MM.1S (cell line): Measurements from ENCODE around the gene IGHMBP2.

ENCODE experiments used
- DNase-seq: peaks from one replicate; pipeline ENCODE4 v3.0.0-alpha.2; 2015
- H2AFZ ChIP-seq: fragments of 300-600 bp; sonication (generic); 2 replicates; pipeline ENCODE4 v1.6.0; 2016; ENCODE audit warnings: antibody characterized with exemption, low read length
- H3F3A ChIP-seq: fragments of 300-600 bp; sonication (generic); 2 replicates; pipeline ENCODE4 v1.6.1; 2016; ENCODE audit warnings: mild to moderate bottlenecking, antibody characterized with exemption, low read length, moderate library complexity, mixed read lengths; ENCODE audit not compliant: insufficient read depth
- H3K27ac ChIP-seq: fragments of 300-600 bp; sonication (generic); 2 replicates; pipeline ENCODE4 v1.5.1; 2016; ENCODE audit warnings: mild to moderate bottlenecking, low read length
- H3K27me3 ChIP-seq: fragments of 300-600 bp; sonication (generic); replicated peaks from 2 replicates; pipeline ENCODE4 v1.6.0; 2016; ENCODE audit warnings: low read length; ENCODE audit not compliant: insufficient read depth
- H3K36me3 ChIP-seq: fragments of 300-600 bp; sonication (generic); replicated peaks from 2 replicates; pipeline ENCODE4 v1.6.1; 2016; ENCODE audit warnings: mild to moderate bottlenecking, low read length, mixed read lengths; ENCODE audit not compliant: insufficient read depth
- H3K4me1 ChIP-seq: fragments of 300-600 bp; sonication (generic); 2 replicates; pipeline ENCODE4 v1.6.1; 2016; ENCODE audit warnings: low read length, mixed read lengths
- H3K4me2 ChIP-seq: fragments of 300-600 bp; sonication (generic); 2 replicates; pipeline ENCODE4 v1.6.0; 2016; ENCODE audit warnings: low read depth, low read length
- H3K4me3 ChIP-seq: fragments of 300-600 bp; sonication (generic); 2 replicates; pipeline ENCODE4 v1.5.1; 2016; ENCODE audit warnings: low read length, mixed read lengths
- H3K79me2 ChIP-seq: fragments of 300-600 bp; sonication (generic); 2 replicates; pipeline ENCODE4 v1.6.1; 2016; ENCODE audit warnings: mixed run types, low read length, mixed read lengths
- H3K9ac ChIP-seq: fragments of 300-600 bp; sonication (generic); 2 replicates; pipeline ENCODE4 v1.6.1; 2016; ENCODE audit warnings: low read length, mixed read lengths
- H3K9me2 ChIP-seq: fragments of 300-600 bp; sonication (generic); replicated peaks from 2 replicates; pipeline ENCODE4 v1.6.1; 2016; ENCODE audit warnings: mild to moderate bottlenecking, low read length, mixed read lengths; ENCODE audit not compliant: insufficient read depth
- H3K9me3 ChIP-seq: fragments of 300-600 bp; sonication (generic); replicated peaks from 2 replicates; pipeline ENCODE4 v1.6.1; 2016; ENCODE audit warnings: mild to moderate bottlenecking, low read length, mixed read lengths; ENCODE audit not compliant: insufficient read depth
- H4K20me1 ChIP-seq: fragments of 300-600 bp; sonication (generic); 2 replicates; pipeline ENCODE4 v1.6.1; 2016; ENCODE audit warnings: mild to moderate bottlenecking, low read length, moderate library complexity, mixed read lengths; ENCODE audit not compliant: insufficient read depth
- EZH2 ChIP-seq: fragments of 300-600 bp; sonication (generic); optimal IDR thresholded peaks from 2 replicates; pipeline ENCODE3; 2017; ENCODE audit warnings: low read depth, mild to moderate bottlenecking, antibody characterized with exemption, low read length, mixed read lengths
- EZH2phosphoT487 ChIP-seq: fragments of 300-600 bp; sonication (generic); IDR thresholded peaks from 2 replicates; pipeline ENCODE4 v1.6.1; 2018; ENCODE audit warnings: antibody characterized with exemption, low read length
- TF ChIP-seq, protein P1 (sequence below): fragments of 300-600 bp; sonication (generic); IDR thresholded peaks from 2 replicates; pipeline ENCODE4 v1.5.1; 2016; ENCODE audit warnings: antibody characterized with exemption, low read length, mixed read lengths

IGHMBP2 gene

DNA sequence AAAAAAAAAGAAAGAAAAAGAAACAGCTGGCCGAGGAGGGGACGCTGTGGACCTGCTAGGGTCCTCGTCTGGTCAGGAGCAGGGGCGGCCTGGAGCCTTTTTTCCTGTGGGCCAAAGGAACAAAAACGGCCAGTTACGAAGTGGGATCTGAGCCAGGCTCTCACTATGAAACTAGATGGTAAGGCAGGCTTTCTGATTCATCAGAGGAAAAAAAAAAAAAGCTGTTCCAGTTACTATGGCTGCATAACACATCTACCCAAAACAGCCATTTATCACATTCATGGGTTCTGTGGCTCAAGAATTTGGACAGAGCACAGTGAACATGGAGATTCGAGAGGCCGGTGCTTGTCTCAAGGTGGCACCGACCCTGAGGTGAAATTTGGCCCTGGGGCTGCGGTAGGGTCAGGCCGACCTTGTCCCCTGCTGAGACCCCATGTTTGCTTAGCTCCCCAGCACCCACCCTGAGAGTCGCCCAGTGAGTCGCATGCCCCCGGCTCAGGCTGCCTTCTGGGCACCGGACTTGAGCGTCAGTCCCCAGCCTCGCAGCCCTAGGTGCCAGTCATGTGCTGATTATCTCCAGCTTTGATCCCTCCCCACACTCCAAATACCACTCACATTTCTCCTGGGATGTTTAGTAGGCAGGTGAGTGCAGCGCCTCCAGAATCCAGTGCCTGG, 42.9 kb downstream of the IGHMBP2 start:
- Histone ChIP-seq H3K4me3 (no peak overlapping the region), H3K27ac (no peak overlapping the region), H3K9me3 (no peaks in the 10 kb centered on the region), H3K79me2 (no peaks in the 10 kb centered on the region), H3K4me2 (no peak overlapping the region), H3K36me3 (no peaks in the 10 kb centered on the region), H3K4me1 (no peaks in the 10 kb centered on the region), H3K27me3 (no peaks in the 10 kb centered on the region), H2AFZ (no peak overlapping the region), H3F3A (no peaks in the 10 kb centered on the region), H4K20me1 (no peaks in the 10 kb centered on the region), H3K9ac (no peak overlapping the region), H3K9me2 (no peaks in the 10 kb centered on the region)
- TF ChIP-seq EZH2phosphoT487, result no peak
- TF ChIP-seq, protein P1, sequence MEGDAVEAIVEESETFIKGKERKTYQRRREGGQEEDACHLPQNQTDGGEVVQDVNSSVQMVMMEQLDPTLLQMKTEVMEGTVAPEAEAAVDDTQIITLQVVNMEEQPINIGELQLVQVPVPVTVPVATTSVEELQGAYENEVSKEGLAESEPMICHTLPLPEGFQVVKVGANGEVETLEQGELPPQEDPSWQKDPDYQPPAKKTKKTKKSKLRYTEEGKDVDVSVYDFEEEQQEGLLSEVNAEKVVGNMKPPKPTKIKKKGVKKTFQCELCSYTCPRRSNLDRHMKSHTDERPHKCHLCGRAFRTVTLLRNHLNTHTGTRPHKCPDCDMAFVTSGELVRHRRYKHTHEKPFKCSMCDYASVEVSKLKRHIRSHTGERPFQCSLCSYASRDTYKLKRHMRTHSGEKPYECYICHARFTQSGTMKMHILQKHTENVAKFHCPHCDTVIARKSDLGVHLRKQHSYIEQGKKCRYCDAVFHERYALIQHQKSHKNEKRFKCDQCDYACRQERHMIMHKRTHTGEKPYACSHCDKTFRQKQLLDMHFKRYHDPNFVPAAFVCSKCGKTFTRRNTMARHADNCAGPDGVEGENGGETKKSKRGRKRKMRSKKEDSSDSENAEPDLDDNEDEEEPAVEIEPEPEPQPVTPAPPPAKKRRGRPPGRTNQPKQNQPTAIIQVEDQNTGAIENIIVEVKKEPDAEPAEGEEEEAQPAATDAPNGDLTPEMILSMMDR, result no peak
- TF ChIP-seq EZH2, result no peak
- DNase-seq, result no peak

GRCh38 chr11:68947151-68947550, 43.5 kb downstream of the IGHMBP2 start:
- H3K36me3 ChIP-seq, result no peaks in the 10 kb centered on the region
- H3K4me3 ChIP-seq, result no peak overlapping the region
- H3K4me1 ChIP-seq, result no peaks in the 10 kb centered on the region
- no peaks in the 10 kb centered on the region for H3K9me2 ChIP-seq
- H3K79me2 ChIP-seq, result no peaks in the 10 kb centered on the region
- no peak overlapping the region for H3K4me2 ChIP-seq
- H2AFZ ChIP-seq, result no peak overlapping the region
- H3K9me3 ChIP-seq, result no peaks in the 10 kb centered on the region
- DNase-seq, result no peak
- H3K9ac ChIP-seq, result no peak overlapping the region
- H3K27ac ChIP-seq, result no peak overlapping the region
- TF ChIP-seq EZH2phosphoT487, result no peak
- no peaks in the 10 kb centered on the region for H4K20me1 ChIP-seq
- H3F3A ChIP-seq, result no peaks in the 10 kb centered on the region
- H3K27me3 ChIP-seq, result no peaks in the 10 kb centered on the region

DNA sequence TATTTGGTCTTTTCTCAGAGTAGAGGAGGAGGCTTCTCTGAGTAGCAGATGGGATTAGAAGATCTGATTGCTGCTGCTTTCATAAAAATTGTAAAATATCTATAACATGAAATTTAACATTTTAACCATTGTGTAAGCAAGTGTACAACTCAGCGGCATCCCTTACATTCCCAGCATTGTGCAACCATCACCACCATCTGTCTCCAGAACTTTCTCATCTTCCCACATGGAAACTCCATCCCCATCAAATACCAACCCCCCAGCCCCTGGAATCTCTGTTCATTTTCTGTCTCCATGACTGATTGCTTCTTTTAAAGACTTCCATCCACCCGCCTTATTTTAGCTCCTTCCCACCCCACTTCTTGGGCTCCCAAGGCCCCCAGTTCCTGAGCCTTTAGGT, 44.8 kb downstream of the IGHMBP2 start:
- Histone ChIP-seq H3K4me1 (no peaks in the 10 kb centered on the region), H3K9me2 (no peaks in the 10 kb centered on the region), H3K4me2 (no peak overlapping the region), H3K79me2 (no peaks in the 10 kb centered on the region), H4K20me1 (no peaks in the 10 kb centered on the region), H3K4me3 (no peak overlapping the region), H3F3A (no peaks in the 10 kb centered on the region), H3K27ac (no peak overlapping the region), H3K9ac (no peak overlapping the region), H3K9me3 (no peaks in the 10 kb centered on the region), H3K27me3 (no peaks in the 10 kb centered on the region), H3K36me3 (no peaks in the 10 kb centered on the region), H2AFZ (no peak overlapping the region)
- TF ChIP-seq EZH2phosphoT487 (no peak), EZH2 (no peak)
- TF ChIP-seq, protein P1, result no peak
- no peak for DNase-seq

DNA sequence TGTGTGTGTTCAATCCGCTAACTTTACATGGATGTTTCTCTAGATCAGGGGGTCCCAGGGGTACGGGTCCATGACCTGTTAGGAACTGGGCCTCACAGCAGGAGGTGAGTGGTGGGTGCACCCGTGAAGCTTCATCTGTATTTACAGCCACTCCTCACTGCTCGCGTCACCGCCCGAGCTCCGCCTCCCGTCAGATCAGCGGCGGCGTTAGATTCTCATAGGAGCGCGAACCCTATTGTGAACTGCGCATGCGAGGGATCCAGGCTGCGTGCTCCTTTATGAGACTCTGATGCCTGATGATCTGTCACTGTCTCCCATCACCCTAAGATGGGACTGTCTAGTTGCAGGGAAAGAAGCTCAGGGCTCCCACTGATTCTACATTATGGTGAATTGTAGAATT, 45.2 kb downstream of the IGHMBP2 start:
- Histone ChIP-seq H3K4me3 (no peak overlapping the region), H3F3A (no peaks in the 10 kb centered on the region), H3K79me2 (no peaks in the 10 kb centered on the region), H2AFZ (no peak overlapping the region), H3K9me3 (no peaks in the 10 kb centered on the region), H3K9ac (no peak overlapping the region), H3K9me2 (no peaks in the 10 kb centered on the region), H3K4me2 (no peak overlapping the region), H3K4me1 (no peaks in the 10 kb centered on the region), H3K27me3 (no peaks in the 10 kb centered on the region), H3K27ac (no peak overlapping the region), H4K20me1 (no peaks in the 10 kb centered on the region), H3K36me3 (no peaks in the 10 kb centered on the region)
- TF ChIP-seq, protein P1, result no peak
- TF ChIP-seq EZH2, result no peak
- no peak for TF ChIP-seq EZH2phosphoT487
- no peak for DNase-seq
